Fibroblast of mammary gland (primary cell): ENCODE data around the gene ITIH3.
A peak's percentile ranks its signal among the peaks of the same experiment; 100 is the strongest.

Experiments
- DNase-seq: peaks from one replicate; pipeline ENCODE4 v3.0.0-alpha.2; 2010; ENCODE audit warnings: low read depth
- H3K4me3 ChIP-seq: 2 replicates; pipeline ENCODE4 v1.5.1; 2011; ENCODE audit warnings: low read depth, mild to moderate bottlenecking, low read length, moderate library complexity; ENCODE audit not compliant: control insufficient read depth
- CTCF ChIP-seq: conservative IDR thresholded peaks from 2 replicates; pipeline ENCODE4 v1.5.1; 2011; ENCODE audit warnings: low read depth, low read length, inconsistent platforms; ENCODE audit not compliant: control insufficient read depth, insufficient read depth

Gene ITIH3

GRCh38 chr3:52796411-52796810 is 1.8 kb downstream of the ITIH3 start:
- H3K4me3 ChIP-seq: no peak overlapping the region
- TF ChIP-seq CTCF: no peak
- no peak for DNase-seq

DNA sequence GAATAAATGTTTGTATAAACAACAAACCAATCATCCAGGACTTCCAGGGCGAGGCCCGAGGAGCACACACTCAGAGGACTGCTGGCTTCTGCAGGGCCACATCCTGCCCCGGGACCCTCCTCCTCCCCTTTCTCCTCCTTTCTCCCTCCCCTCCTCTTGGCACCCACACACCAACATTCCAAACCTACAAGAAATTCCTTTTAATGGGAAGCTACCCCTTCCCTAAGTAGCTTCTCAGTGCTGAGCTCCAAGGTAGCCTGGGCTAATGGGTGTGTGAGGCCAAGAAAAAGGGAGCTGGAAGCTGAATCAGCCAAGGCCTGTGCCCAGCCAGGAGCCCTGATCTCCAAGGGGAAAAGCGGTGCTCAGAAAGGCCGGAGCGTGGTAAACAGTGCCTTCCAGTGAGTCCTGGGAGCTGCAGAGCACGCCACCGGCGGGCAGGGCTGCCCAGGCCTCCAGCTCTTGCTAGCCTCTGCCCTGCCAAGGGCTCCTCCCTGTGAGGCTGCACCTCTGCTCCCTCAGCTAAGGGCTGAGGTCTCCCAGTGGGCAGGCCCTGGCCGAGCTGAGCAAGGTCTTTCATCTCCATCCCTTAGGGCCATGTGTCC is 3.9 kb downstream of the ITIH3 start:
- DNase-seq: no peak
- no peak for TF ChIP-seq CTCF

DNA sequence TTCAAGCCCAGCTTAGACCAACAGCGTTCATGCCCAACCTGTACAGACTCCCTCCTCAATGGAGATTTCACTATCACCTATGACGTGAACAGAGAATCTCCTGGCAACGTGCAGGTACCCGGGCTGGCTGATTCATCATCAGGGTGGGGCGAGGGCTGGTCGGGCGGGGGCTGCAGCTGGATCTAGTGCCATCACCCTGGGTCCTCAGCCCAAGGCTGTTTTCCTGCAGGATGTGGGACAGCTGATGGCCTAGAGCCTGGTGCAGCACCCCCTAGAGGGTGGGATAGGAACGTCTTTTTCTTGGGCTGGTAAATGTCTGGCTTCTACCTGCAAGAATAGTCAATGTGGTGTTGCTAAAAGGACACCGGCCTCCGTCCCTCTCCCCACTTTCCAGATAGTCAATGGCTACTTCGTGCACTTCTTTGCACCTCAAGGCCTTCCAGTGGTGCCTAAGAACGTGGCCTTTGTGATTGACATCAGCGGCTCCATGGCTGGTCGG is 4.4 kb downstream of the ITIH3 start:
- TF ChIP-seq CTCF: peak; percentile 63
- no peak overlapping the region for H3K4me3 ChIP-seq
- peak; percentile 12 for DNase-seq

More for the DNA sequence above, 3.9 kb downstream of the ITIH3 start:
- H3K4me3 ChIP-seq: no peak overlapping the region

GRCh38 chr3:52800079-52800478 is 5.5 kb downstream of the ITIH3 start:
- H3K4me3 ChIP-seq: no peak overlapping the region
- DNase-seq: peak; percentile 19
- no peak for TF ChIP-seq CTCF

- H3K4me3 ChIP-seq: no peak overlapping the region
- DNase-seq: no peak
- TF ChIP-seq CTCF: no peak
These were observed 7.2 kb downstream of the ITIH3 start for GRCh38 chr3:52801839-52802238.

DNA sequence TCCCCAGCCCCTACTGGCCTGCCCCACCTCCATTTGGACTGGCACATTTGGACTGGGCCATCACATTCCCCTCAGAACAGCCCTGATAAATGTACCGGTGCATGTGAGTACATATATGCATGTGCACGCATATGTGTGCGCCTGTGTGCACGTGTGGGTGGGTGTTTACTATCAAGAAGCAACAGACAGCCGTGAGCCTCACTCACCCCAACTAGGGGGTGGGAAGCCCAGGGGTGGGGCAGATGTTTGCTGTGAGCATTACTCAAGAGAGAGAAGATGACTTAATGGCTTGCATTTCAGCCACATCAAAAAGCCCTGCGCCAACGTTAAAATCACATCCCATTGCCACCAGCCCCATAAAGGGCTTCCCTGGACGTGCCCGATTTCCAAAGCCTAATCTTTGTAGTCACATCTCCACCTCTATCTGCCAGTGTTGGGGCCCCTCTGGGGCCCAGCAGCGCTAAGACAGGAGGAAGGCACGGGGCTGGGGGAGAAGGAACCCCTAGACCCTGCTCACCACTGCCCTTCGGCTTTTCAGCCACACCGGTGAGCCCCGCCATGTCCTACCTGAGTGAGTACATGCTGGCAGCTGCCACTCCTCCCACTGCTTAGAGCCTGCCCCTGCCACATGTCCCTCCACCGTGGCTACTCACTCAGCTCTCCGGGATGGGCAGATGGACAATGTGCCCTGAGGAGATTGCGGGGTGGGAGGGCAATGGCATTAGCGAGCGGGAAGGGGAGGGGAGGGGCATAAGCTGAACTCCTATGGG is 10.9 kb downstream of the ITIH3 start:
- no peak overlapping the region for H3K4me3 ChIP-seq
- no peak for DNase-seq
- no peak for TF ChIP-seq CTCF
